ENCODE data around the gene ID1. TPM values are rescaled to one million over a fixed set of nuclear protein-coding genes. Genes with fewer than 3 reads are reported as not detected.

Gene ID1
- total and polyA plus RNA-seq, 2 of the 13 experiments (the other 11 are each of a cell fraction or from before 2014, with no cell fraction given): 320 to 419 TPM

GRCh38 chr20:31606804-31607639, 1.9 kb downstream of the ID1 start (continued):
- TF ChIP-seq HNF4G (IDR thresholded peaks at IDR 0.05; ENCODE audit: borderline replicate concordance, low read depth, low read length): peak; percentile 49; the same call in 1 of the 2 replicates
- TF ChIP-seq HNF4G (CRISPR knock-in tag; IDR thresholded peaks at IDR 0.05; ENCODE audit: borderline replicate concordance, low read depth): peak; percentile 52; the same call in 1 of the 2 replicates
- TF ChIP-seq ZNF782 (CRISPR knock-in tag; IDR thresholded peaks at IDR 0.05; ENCODE audit: borderline replicate concordance): no peak
- TF ChIP-seq ZNF773 (CRISPR knock-in tag; IDR thresholded peaks at IDR 0.05; ENCODE audit: borderline replicate concordance): no peak
- TF ChIP-seq MEIS1 (CRISPR knock-in tag; IDR thresholded peaks at IDR 0.05; ENCODE audit: borderline replicate concordance): no peak; the same call in 1 of the 2 replicates
- 0 out of 2 replicates have a peak, but pooled peaks have one; percentile 53 for TF ChIP-seq ZNF296 (CRISPR knock-in tag; conservative IDR thresholded peaks at IDR 0.05)
- TF ChIP-seq ZNF883 (CRISPR knock-in tag; IDR thresholded peaks at IDR 0.05; ENCODE audit: not compliant biosample characterization): peak; percentile 60
- TF ChIP-seq REPIN1 (CRISPR knock-in tag; IDR thresholded peaks at IDR 0.05; ENCODE audit: borderline replicate concordance, low read depth): peak; percentile 51; the same call in 1 of the 2 replicates
- peak; percentile 79; the same call in 1 of the 2 replicates for TF ChIP-seq BATF2 (CRISPR knock-in tag; IDR thresholded peaks at IDR 0.05)
- TF ChIP-seq EHMT2 (IDR thresholded peaks at IDR 0.05; ENCODE audit: borderline replicate concordance, low read depth, low read length): no peak
- peak; percentile 92 for TF ChIP-seq SAFB2 (CRISPR knock-in tag; IDR thresholded peaks at IDR 0.05; ENCODE audit: borderline replicate concordance, low read depth)
- TF ChIP-seq, protein P1, sequence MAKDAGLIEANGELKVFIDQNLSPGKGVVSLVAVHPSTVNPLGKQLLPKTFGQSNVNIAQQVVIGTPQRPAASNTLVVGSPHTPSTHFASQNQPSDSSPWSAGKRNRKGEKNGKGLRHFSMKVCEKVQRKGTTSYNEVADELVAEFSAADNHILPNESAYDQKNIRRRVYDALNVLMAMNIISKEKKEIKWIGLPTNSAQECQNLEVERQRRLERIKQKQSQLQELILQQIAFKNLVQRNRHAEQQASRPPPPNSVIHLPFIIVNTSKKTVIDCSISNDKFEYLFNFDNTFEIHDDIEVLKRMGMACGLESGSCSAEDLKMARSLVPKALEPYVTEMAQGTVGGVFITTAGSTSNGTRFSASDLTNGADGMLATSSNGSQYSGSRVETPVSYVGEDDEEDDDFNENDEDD (CRISPR knock-in tag; IDR thresholded peaks at IDR 0.05; ENCODE audit: borderline replicate concordance): peak; percentile 30; the same call in 1 of the 2 replicates
- peak; percentile 36; the same call in 1 of the 2 replicates for TF ChIP-seq SP5 (CRISPR knock-in tag; IDR thresholded peaks at IDR 0.05; ENCODE audit: borderline replicate concordance, low read depth)
- peak; percentile 65 for TF ChIP-seq JARID2 (CRISPR knock-in tag; IDR thresholded peaks at IDR 0.05; ENCODE audit: insufficient replicate concordance)
- TF ChIP-seq HOXA9 (CRISPR knock-in tag; IDR thresholded peaks at IDR 0.05; ENCODE audit: borderline replicate concordance): peak; percentile 62; the same call in 1 of the 2 replicates
- TF ChIP-seq ARNT (IDR thresholded peaks at IDR 0.05): no peak
- TF ChIP-seq TAF15 (IDR thresholded peaks at IDR 0.05; ENCODE audit: low read depth, low read length, poor library complexity, severe bottlenecking): peak; percentile 54
- no peak for TF ChIP-seq ZNF180 (CRISPR knock-in tag; IDR thresholded peaks at IDR 0.05; ENCODE audit: borderline replicate concordance, low read depth)
- peak; percentile 85 for TF ChIP-seq ZGPAT (CRISPR knock-in tag; IDR thresholded peaks at IDR 0.05)
- peak; percentile 70 for TF ChIP-seq SOX13 (IDR thresholded peaks at IDR 0.05)
- peak; percentile 6 to 99; a peak in 3 of 4 replicates for TF ChIP-seq SOX13 (CRISPR knock-in tag; conservative IDR thresholded peaks at IDR 0.05 in 1 of 2, IDR thresholded peaks at IDR 0.05 in 1 of 2)
- peak; percentile 49 for TF ChIP-seq HNRNPK (IDR thresholded peaks at IDR 0.05; ENCODE audit: low read depth, low read length, poor library complexity, severe bottlenecking)
- peak; percentile 72 for TF ChIP-seq ZNF564 (CRISPR knock-in tag; IDR thresholded peaks at IDR 0.05)

Measured in HepG2 (cell line).